CD4-positive, CD25-positive, alpha-beta regulatory T cell (primary cell): ENCODE measurements around the gene INO80B. TPM values are rescaled to one million over a fixed set of nuclear protein-coding genes. Genes with fewer than 3 reads are reported as not detected.

ENCODE experiments used
- ATAC-seq, 2 donors: fragments of 150-1000 bp; cut with Tn5 transposase; one replicate each; pipeline ENCODE4 v1.10.0; 2021; ENCODE audit warnings: low read depth in 2 of 2, moderate number of reproducible peaks in 2 of 2, moderate library complexity in 1 of 2
- DNase-seq, 3 donors: peaks; one replicate each; pipeline versions ENCODE4 v3.0.0 to v3.0.0-alpha.2; 2012 to 2022; ENCODE audit warnings: mixed read lengths in 1 of 3
- H3K27ac ChIP-seq: one replicate; pipeline ENCODE4 v1.7.0; 2013; ENCODE audit warnings: mild to moderate bottlenecking, low read length; ENCODE audit not compliant: insufficient read depth, poor library complexity, severe bottlenecking
- H3K27me3 ChIP-seq: one replicate; pipeline ENCODE4 v1.7.0; 2013; ENCODE audit warnings: low read length; ENCODE audit not compliant: control insufficient read depth, insufficient read depth
- H3K36me3 ChIP-seq: one replicate; pipeline ENCODE4 v1.7.0; 2013; ENCODE audit warnings: mild to moderate bottlenecking, low read length, moderate library complexity; ENCODE audit not compliant: control insufficient read depth, insufficient read depth
- H3K4me1 ChIP-seq: 2 replicates; pipeline ENCODE4 v1.7.0; 2013; ENCODE audit warnings: mild to moderate bottlenecking, low read length; ENCODE audit not compliant: insufficient read depth, control insufficient read depth, poor library complexity, severe bottlenecking
- H3K4me3 ChIP-seq: one replicate; pipeline ENCODE4 v1.7.0; 2013; ENCODE audit warnings: low read depth, mild to moderate bottlenecking, low read length, moderate library complexity
- H3K9me3 ChIP-seq, 2 experiments: 1 replicate in 1 of 2; 2 replicates in 1 of 2; pipeline ENCODE4 v1.7.0; 2013; ENCODE audit warnings: low read length in 2 of 2, mild to moderate bottlenecking in 1 of 2, moderate library complexity in 1 of 2; ENCODE audit not compliant: control insufficient read depth in 2 of 2
- H3K27ac Mint-ChIP-seq, 3 donors: one replicate each; pipeline ENCODE4 v1.8.0; 2020 to 2022; ENCODE audit warnings: mild to moderate bottlenecking in 3 of 3, mixed read lengths in 3 of 3, moderate library complexity in 2 of 3
- H3K27me3 Mint-ChIP-seq: one replicate; pipeline ENCODE4 v1.8.0; 2022; ENCODE audit warnings: mild to moderate bottlenecking, mixed read lengths
- H3K36me3 Mint-ChIP-seq: one replicate; pipeline ENCODE4 v1.8.0; 2020; ENCODE audit warnings: mixed read lengths
- H3K4me1 Mint-ChIP-seq, 4 donors: one replicate each; pipeline ENCODE4 v1.8.0; 2020 to 2022; ENCODE audit warnings: mixed read lengths in 4 of 4, mild to moderate bottlenecking in 1 of 4
- H3K4me3 Mint-ChIP-seq, 4 donors: one replicate each; pipeline ENCODE4 v1.8.0; 2020 to 2022; ENCODE audit warnings: mild to moderate bottlenecking in 4 of 4, mixed read lengths in 4 of 4, moderate library complexity in 3 of 4
- H3K9me3 Mint-ChIP-seq, 7 donors: one replicate each; pipeline ENCODE4 v1.8.0; 2020 to 2022; ENCODE audit warnings: mixed read lengths in 7 of 7, mild to moderate bottlenecking in 3 of 7, moderate library complexity in 2 of 7
- polyA plus RNA-seq, 4 donors: library from polyadenylated mRNA; unstranded; fragments of 300-500 nt; fragmentation: Illumina TruSeq; gene quantifications; one replicate each; pipeline ENCODE4 v1.2.3, GENCODE V29; 2021
- total RNA-seq: library from RNA; stranded (reverse); gene quantifications from one replicate; pipeline ENCODE4 v1.2.3, GENCODE V29; 2022

Gene INO80B
- total and polyA plus RNA-seq, 5 donors from 2014 or later = 5.0 to 62.6 (median 5.9) TPM

DNA sequence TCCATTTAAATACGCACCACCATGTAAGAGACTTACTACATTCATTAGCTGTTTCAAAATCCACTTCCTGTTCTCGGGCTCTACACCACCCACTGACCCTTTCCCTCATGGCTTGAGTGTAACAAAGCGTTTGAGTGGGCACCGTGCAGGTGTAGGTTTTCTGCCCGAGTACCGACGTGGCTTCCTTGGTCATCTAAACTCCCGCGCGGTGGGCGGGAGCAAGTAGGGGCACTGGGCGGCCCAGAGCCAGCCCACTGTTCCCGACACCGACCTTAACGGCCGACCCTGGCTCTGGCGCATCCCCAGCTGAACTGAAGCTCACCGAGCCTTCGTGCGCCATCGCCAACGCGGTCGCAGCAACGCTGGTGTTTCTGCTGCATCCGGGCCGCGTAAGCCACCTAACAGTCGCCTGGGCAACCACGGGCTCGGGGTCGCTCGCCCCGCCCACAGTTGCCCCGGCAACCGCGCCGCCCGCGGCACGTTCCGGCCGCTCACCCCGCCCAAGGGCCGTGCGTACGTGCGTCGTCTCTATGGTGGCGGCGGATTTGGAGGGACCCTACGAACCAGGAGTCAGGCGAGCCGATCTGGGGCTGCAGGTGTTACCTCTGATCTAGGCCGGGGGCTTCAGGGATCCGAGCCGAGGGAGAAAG lies 33.5 kb upstream of the INO80B start, which contains the start of the genes C2orf81 and WDR54:
TSS of gene C2orf81 (minus strand) at position 399 of the 650 bp plus-strand sequence. CDS start at position 340, 59 bp downstream.
TSS of gene WDR54 (plus strand) at position 510 of the 650 bp plus-strand sequence. CDS start 424 bp downstream, outside the sequence.
- ATAC-seq = peak; percentile 94 to 97
- Mint-ChIP-seq H3K27ac (peak within 1 kb of the TSS; percentile 96 to 99 (median 99)), H3K27me3 (peaks cover 11% of the 10 kb centered on the region), H3K4me3 (peak within 1 kb of the TSS; percentile 88 to 99 (median 98)), H3K4me1 (peaks cover 6 to 31% (median 15%) of the 10 kb centered on the region in 4 donors), H3K9me3 (no peaks in the 10 kb centered on the region), H3K36me3 (peaks cover 6% of the 10 kb centered on the region)
- H3K27me3 ChIP-seq = no peaks in the 10 kb centered on the region
- H3K27ac ChIP-seq = peak within 1 kb of the TSS; percentile 94
- H3K9me3 ChIP-seq = no peaks in the 10 kb centered on the region
- peaks cover 5% of the 10 kb centered on the region for H3K36me3 ChIP-seq
- peaks cover 13% of the 10 kb centered on the region for H3K4me1 ChIP-seq
- DNase-seq = peak; percentile 87 to 97 (median 95)
- H3K4me3 ChIP-seq = peak within 1 kb of the TSS; percentile 86

DNA sequence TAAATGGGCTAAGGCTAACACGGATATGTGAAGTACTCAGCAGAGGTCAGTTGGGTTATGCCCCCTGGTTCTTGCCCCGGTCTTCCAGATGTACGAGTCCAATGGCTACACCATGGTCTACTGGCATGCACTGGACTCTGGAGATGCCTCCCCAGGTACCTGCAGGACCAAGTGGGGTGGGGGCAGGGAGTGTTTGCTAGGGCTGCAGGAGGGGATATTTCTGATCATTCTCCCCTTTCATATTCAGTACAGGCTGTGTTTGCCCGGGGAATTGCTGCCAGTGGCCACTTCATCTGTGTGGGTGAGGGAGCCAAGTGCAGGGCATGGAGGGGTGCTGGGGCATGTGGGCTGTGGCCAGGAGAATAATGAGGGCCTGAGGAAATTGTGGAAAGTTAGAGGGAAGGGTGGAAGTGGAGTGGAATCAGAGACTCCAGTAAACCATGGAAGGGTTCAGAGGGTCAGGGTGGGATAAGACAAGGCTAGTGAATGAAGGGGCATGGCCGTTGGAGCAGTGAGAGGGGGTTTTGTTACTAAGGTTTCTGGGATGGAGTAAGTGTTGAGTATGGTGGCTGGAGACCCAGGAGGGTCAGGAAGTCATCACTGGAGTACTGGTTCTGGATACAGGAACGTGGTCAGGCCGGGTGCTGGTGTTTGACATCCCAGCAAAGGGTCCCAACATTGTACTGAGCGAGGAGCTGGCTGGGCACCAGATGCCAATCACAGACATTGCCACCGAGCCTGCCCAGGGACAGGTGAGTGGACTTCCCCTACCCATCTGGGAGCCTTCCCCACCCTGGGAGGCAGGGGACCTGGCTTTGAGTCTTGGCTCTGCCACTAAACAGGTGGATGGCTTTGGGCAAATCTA lies 31.4 kb upstream of the INO80B start:
- peaks cover 5% of the 10 kb centered on the region for H3K36me3 ChIP-seq
- H3K36me3 Mint-ChIP-seq = peaks cover 9% of the 10 kb centered on the region
- no peak overlapping the region for H3K4me3 ChIP-seq
- ATAC-seq (no peak), DNase-seq (no peak)
- H3K9me3 Mint-ChIP-seq = no peaks in the 10 kb centered on the region
- peaks cover 6 to 28% (median 15%) of the 10 kb centered on the region in 4 donors for H3K4me1 Mint-ChIP-seq
- H3K4me3 Mint-ChIP-seq = peak overlapping the region; percentile 88 to 99 (median 98)
- H3K27me3 Mint-ChIP-seq = peaks cover 14% of the 10 kb centered on the region
- H3K27ac ChIP-seq = no peak overlapping the region
- H3K27me3 ChIP-seq = no peaks in the 10 kb centered on the region
- peak overlapping the region in 2 of 3 donors; percentile 99 for H3K27ac Mint-ChIP-seq
- H3K9me3 ChIP-seq = no peaks in the 10 kb centered on the region
- H3K4me1 ChIP-seq = peaks cover 13% of the 10 kb centered on the region

DNA sequence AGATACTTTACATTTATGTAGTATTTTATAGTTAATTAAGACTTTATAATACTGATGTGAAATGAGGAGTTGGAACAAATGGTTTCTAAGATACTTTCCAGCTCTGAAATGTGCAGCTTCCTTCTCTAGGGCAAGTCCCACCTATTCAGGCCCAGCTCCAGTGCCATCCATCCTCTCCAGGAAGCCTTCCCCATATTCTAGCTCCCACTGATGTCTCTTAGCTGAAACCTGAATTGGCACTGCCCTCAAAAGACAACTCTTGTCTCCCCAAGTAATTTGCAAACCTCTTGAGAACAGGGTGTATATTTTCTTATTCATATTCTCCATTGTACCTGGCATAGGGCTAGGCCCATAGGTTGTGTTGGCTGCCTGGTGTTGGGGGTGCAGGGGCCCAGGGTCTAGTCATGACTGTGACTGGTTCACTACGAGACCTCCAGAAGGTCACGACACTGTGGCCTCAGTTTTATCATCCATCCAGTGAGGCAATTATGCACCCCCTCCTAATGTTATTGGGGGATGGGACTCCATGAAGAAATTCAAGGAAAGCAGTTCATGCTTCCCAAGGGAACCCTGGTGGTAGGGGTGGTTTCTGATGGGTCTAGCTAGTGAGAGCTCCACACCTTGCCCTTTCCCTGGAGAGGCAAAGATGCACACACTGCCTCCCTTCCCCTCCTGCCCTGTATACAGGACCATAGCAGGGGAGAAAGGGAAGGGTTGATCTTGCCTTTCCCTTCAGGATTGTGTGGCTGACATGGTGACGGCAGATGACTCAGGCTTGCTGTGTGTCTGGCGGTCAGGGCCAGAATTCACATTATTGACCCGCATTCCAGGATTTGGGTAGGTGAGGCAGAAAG lies 30.5 kb upstream of the INO80B start:
- Mint-ChIP-seq H3K27ac (no peak overlapping the region), H3K36me3 (peaks cover 9% of the 10 kb centered on the region), H3K4me1 (peaks cover 6 to 28% (median 15%) of the 10 kb centered on the region in 4 donors), H3K4me3 (peak overlapping the region in 2 of 4 donors; percentile 1 to 88), H3K9me3 (no peaks in the 10 kb centered on the region), H3K27me3 (peaks cover 14% of the 10 kb centered on the region)
- no peaks in the 10 kb centered on the region for H3K27me3 ChIP-seq
- H3K9me3 ChIP-seq = no peaks in the 10 kb centered on the region
- no peak overlapping the region for H3K4me3 ChIP-seq
- H3K4me1 ChIP-seq = peaks cover 13% of the 10 kb centered on the region
- ATAC-seq (no peak), DNase-seq (no peak)
- no peak overlapping the region for H3K27ac ChIP-seq
- H3K36me3 ChIP-seq = peaks cover 5% of the 10 kb centered on the region

DNA sequence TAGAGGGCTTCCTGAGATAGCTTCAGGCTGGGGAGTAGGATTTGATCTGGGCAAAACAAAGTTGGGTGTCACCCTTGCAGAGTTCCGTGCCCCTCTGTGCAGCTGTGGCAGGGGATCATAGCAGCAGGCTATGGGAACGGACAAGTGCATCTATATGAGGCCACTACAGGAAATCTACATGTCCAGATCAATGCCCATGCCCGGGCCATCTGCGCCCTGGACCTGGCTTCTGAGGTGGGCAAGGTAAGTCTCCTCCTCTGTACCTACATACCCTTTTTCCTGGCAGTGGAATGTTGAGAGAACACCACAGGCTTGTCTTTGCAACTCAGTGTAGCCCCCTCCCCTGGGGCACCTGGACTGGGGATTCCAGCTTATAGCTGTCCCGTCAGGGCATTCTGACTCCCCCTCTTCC lies 29.9 kb upstream of the INO80B start:
- Histone ChIP-seq H3K9me3 (no peaks in the 10 kb centered on the region), H3K4me1 (peaks cover 13% of the 10 kb centered on the region), H3K27me3 (no peaks in the 10 kb centered on the region), H3K36me3 (peaks cover 5% of the 10 kb centered on the region), H3K4me3 (no peak overlapping the region), H3K27ac (no peak overlapping the region)
- Mint-ChIP-seq H3K27ac (no peak overlapping the region), H3K9me3 (no peaks in the 10 kb centered on the region), H3K4me1 (peaks cover 6 to 26% (median 14%) of the 10 kb centered on the region in 4 donors), H3K27me3 (peaks cover 14% of the 10 kb centered on the region), H3K36me3 (peaks cover 9% of the 10 kb centered on the region), H3K4me3 (peak overlapping the region in 1 of 4 donors; percentile 88)
- ATAC-seq (no peak), DNase-seq (no peak)

DNA sequence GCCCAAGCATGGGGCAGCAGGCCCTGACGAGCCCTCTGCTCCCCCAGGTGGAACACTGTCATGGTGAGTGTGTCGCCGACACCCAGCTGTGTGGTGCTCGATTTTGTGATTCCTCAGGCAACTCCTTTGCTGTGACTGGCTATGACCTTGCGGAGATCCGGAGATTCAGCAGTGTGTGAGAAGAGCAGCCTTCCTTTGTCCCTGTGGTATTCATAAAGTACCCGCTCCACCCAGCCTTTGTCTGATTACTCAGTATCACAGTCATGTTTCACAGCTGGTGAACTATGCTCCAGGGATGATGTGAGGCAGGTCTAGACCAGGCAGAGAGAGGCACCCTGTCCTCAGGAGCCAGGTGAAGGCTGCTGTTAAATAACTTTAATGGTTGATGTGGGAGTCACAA lies 29.4 kb upstream of the INO80B start:
- no peak overlapping the region for H3K4me3 ChIP-seq
- peaks cover 6 to 20% (median 10%) of the 10 kb centered on the region in 4 donors for H3K4me1 Mint-ChIP-seq
- no peak overlapping the region for H3K4me3 Mint-ChIP-seq
- H3K27ac Mint-ChIP-seq = no peak overlapping the region
- no peaks in the 10 kb centered on the region for H3K9me3 ChIP-seq
- H3K27me3 Mint-ChIP-seq = peaks cover 9% of the 10 kb centered on the region
- DNase-seq (no peak), ATAC-seq (no peak)
- no peak overlapping the region for H3K27ac ChIP-seq
- H3K4me1 ChIP-seq = peaks cover 13% of the 10 kb centered on the region
- peaks cover 5% of the 10 kb centered on the region for H3K36me3 ChIP-seq
- no peaks in the 10 kb centered on the region for H3K27me3 ChIP-seq
- H3K9me3 Mint-ChIP-seq = no peaks in the 10 kb centered on the region
- peaks cover 9% of the 10 kb centered on the region for H3K36me3 Mint-ChIP-seq

DNA sequence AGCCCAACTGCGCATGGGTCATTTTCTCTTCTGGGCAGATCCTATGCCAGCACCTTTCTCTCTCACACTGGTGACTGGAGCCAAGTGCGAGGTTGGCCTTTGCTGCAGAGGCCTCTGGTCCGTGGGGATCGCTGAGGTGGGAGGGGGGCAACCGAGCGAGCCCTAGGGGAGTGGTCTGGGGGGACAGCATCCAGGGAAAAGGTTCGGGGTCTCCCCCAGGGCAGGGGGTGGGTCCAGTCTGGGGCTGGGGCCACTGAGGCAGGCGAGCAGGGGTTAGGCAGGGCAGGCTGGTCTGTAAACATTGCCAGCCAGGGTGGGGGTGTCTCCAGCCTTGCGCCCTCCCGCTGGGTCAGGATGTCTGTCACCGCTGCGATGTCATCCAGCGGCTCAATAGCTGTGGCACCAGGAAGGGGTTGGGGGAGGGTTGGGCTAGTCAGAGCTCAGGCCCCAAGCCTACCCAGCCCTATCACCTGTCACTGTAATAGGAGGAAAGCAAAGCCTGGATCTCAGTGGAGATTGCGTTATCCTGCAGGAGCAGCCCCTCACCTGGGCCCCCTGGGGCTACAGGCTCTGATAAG lies 28.6 kb upstream of the INO80B start:
- ATAC-seq (no peak), DNase-seq (no peak)
- peaks cover 9% of the 10 kb centered on the region for H3K36me3 Mint-ChIP-seq
- H3K9me3 Mint-ChIP-seq = no peaks in the 10 kb centered on the region
- Histone ChIP-seq H3K36me3 (peaks cover 5% of the 10 kb centered on the region), H3K27ac (no peak overlapping the region), H3K4me3 (no peak overlapping the region), H3K9me3 (no peaks in the 10 kb centered on the region), H3K27me3 (no peaks in the 10 kb centered on the region), H3K4me1 (peaks cover 8% of the 10 kb centered on the region)
- H3K27ac Mint-ChIP-seq = no peak overlapping the region
- H3K4me1 Mint-ChIP-seq = peaks cover 1 to 16% (median 7%) of the 10 kb centered on the region in 4 donors
- peaks cover 9% of the 10 kb centered on the region for H3K27me3 Mint-ChIP-seq
- peak overlapping the region in 1 of 4 donors; percentile 49 for H3K4me3 Mint-ChIP-seq

DNA sequence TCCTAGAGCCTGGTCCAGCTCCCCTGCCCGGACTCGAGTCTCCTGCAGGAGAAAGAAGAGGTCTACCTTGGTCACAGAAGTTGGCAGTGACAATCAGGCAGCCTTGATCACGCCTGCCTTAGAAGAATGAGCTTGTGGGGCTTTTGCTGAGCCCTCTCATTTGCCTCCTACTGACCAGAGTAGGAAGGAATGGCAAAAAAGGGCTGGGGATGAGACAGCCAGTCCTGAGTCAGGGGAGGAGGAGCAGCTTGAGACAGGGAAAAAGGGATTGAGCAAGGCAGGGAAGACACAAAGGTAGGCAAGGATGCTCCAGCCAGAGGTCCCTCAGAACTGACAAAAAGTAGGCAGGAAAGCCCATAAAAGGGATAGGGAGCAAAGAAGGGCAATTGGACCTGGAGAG lies 27.3 kb upstream of the INO80B start:
- peaks cover 9% of the 10 kb centered on the region for H3K36me3 Mint-ChIP-seq
- H3K9me3 Mint-ChIP-seq = no peaks in the 10 kb centered on the region
- H3K4me1 ChIP-seq = no peaks in the 10 kb centered on the region
- no peak for DNase-seq
- no peaks in the 10 kb centered on the region for H3K9me3 ChIP-seq
- H3K27me3 ChIP-seq = no peaks in the 10 kb centered on the region
- peaks cover 0 to 6% (median 2%) of the 10 kb centered on the region in 4 donors for H3K4me1 Mint-ChIP-seq
- H3K36me3 ChIP-seq = peaks cover 5% of the 10 kb centered on the region
- ATAC-seq = no peak
- no peak overlapping the region for H3K4me3 ChIP-seq
- H3K27ac Mint-ChIP-seq = peak overlapping the region in 2 of 3 donors; percentile 55 to 67
- H3K27ac ChIP-seq = no peak overlapping the region
- H3K4me3 Mint-ChIP-seq = peak overlapping the region in 1 of 4 donors; percentile 12
- H3K27me3 Mint-ChIP-seq = peaks cover 4% of the 10 kb centered on the region
